T-helper 2 cell treated with Interferon-gamma antibody and Interleukin-4, amounts not matched to agents 5 μg/mL and 100 μg/mL, for 36 hours (primary cell): ENCODE data around the gene IFT43.
A peak's percentile ranks its signal among the peaks of the same experiment; 100 is the strongest.

ENCODE experiments used
- DNase-seq: peaks from one replicate; pipeline ENCODE4 v3.0.0; 2021; ENCODE audit warnings: low spot score
- H3K27ac Mint-ChIP-seq: one replicate; pipeline ENCODE4 v1.8.0; 2021; ENCODE audit warnings: mild to moderate bottlenecking, mixed read lengths
- H3K27me3 Mint-ChIP-seq: one replicate; pipeline ENCODE4 v1.8.0; 2021; ENCODE audit warnings: low read depth, mixed read lengths
- H3K36me3 Mint-ChIP-seq: one replicate; pipeline ENCODE4 v1.8.0; 2021; ENCODE audit warnings: low read depth, mixed read lengths
- H3K4me1 Mint-ChIP-seq: one replicate; pipeline ENCODE4 v1.8.0; 2021; ENCODE audit warnings: low read depth, mixed read lengths
- H3K4me3 Mint-ChIP-seq: one replicate; pipeline ENCODE4 v1.8.0; 2022; ENCODE audit warnings: mild to moderate bottlenecking, moderate library complexity, mixed read lengths
- H3K9me3 Mint-ChIP-seq: one replicate; pipeline ENCODE4 v1.8.0; 2021; ENCODE audit warnings: mixed read lengths

IFT43 gene

GRCh38 chr14:75972801-75973421, 12.7 kb upstream of the IFT43 start:
- Mint-ChIP-seq H3K27me3 (no peaks in the 10 kb centered on the region), H3K9me3 (no peaks in the 10 kb centered on the region), H3K27ac (no peak overlapping the region), H3K36me3 (no peaks in the 10 kb centered on the region), H3K4me1 (no peaks in the 10 kb centered on the region), H3K4me3 (no peak overlapping the region)
- no peak for DNase-seq

- no peaks in the 10 kb centered on the region for H3K36me3 Mint-ChIP-seq
- H3K4me3 Mint-ChIP-seq = no peak overlapping the region
- H3K9me3 Mint-ChIP-seq = no peaks in the 10 kb centered on the region
- H3K27me3 Mint-ChIP-seq = no peaks in the 10 kb centered on the region
- H3K27ac Mint-ChIP-seq = no peak overlapping the region
- DNase-seq = no peak
- peaks cover 15% of the 10 kb centered on the region for H3K4me1 Mint-ChIP-seq
Observed at GRCh38 chr14:75976826-75977581, 8.6 kb upstream of the IFT43 start.

- H3K4me1 Mint-ChIP-seq = peaks cover 15% of the 10 kb centered on the region
- H3K9me3 Mint-ChIP-seq = no peaks in the 10 kb centered on the region
- H3K4me3 Mint-ChIP-seq = no peak overlapping the region
- H3K36me3 Mint-ChIP-seq = no peaks in the 10 kb centered on the region
- peaks cover 2% of the 10 kb centered on the region for H3K27me3 Mint-ChIP-seq
- no peak overlapping the region for H3K27ac Mint-ChIP-seq
- no peak for DNase-seq
Observed at GRCh38 chr14:75977582-75977943, 8.0 kb upstream of the IFT43 start.

GRCh38 chr14:75978249-75978731, 7.3 kb upstream of the IFT43 start:
- no peak for DNase-seq
- Mint-ChIP-seq H3K27me3 (peaks cover 6% of the 10 kb centered on the region), H3K9me3 (no peaks in the 10 kb centered on the region), H3K4me3 (no peak overlapping the region), H3K4me1 (peaks cover 17% of the 10 kb centered on the region), H3K27ac (no peak overlapping the region), H3K36me3 (no peaks in the 10 kb centered on the region)

GRCh38 chr14:75979071-75979571, 6.4 kb upstream of the IFT43 start:
- peaks cover 17% of the 10 kb centered on the region for H3K4me1 Mint-ChIP-seq
- H3K27ac Mint-ChIP-seq = no peak overlapping the region
- no peaks in the 10 kb centered on the region for H3K9me3 Mint-ChIP-seq
- DNase-seq = no peak
- peaks cover 14% of the 10 kb centered on the region for H3K27me3 Mint-ChIP-seq
- no peaks in the 10 kb centered on the region for H3K36me3 Mint-ChIP-seq
- no peak overlapping the region for H3K4me3 Mint-ChIP-seq

- no peaks in the 10 kb centered on the region for H3K36me3 Mint-ChIP-seq
- no peak overlapping the region for H3K4me3 Mint-ChIP-seq
- peaks cover 20% of the 10 kb centered on the region for H3K27me3 Mint-ChIP-seq
- H3K27ac Mint-ChIP-seq = no peak overlapping the region
- peaks cover 17% of the 10 kb centered on the region for H3K4me1 Mint-ChIP-seq
- H3K9me3 Mint-ChIP-seq = no peaks in the 10 kb centered on the region
- no peak for DNase-seq
Observed at GRCh38 chr14:75979648-75980565, 5.7 kb upstream of the IFT43 start.

- no peaks in the 10 kb centered on the region for H3K9me3 Mint-ChIP-seq
- peak overlapping the region; percentile 54 for H3K27ac Mint-ChIP-seq
- H3K4me1 Mint-ChIP-seq = peaks cover 19% of the 10 kb centered on the region
- no peaks in the 10 kb centered on the region for H3K36me3 Mint-ChIP-seq
- H3K27me3 Mint-ChIP-seq = peaks cover 22% of the 10 kb centered on the region
- no peak for DNase-seq
- peak overlapping the region; percentile 85 for H3K4me3 Mint-ChIP-seq
Observed at GRCh38 chr14:75980856-75981255, 4.7 kb upstream of the IFT43 start.

GRCh38 chr14:75981426-75982265, 3.9 kb upstream of the IFT43 start, which contains the start of gene TGFB3:
TGFB3 (minus strand) TSS chr14:75981995; CDS start chr14:75980893, 1,102 bp downstream.
- Mint-ChIP-seq H3K27me3 (peaks cover 22% of the 10 kb centered on the region), H3K27ac (peak within 1 kb of the TSS; percentile 90), H3K9me3 (no peaks in the 10 kb centered on the region), H3K4me3 (peak within 1 kb of the TSS; percentile 85), H3K36me3 (no peaks in the 10 kb centered on the region), H3K4me1 (peaks cover 24% of the 10 kb centered on the region)
- DNase-seq = peak; percentile 37

- peak overlapping the region; percentile 85 for H3K4me3 Mint-ChIP-seq
- H3K9me3 Mint-ChIP-seq = no peaks in the 10 kb centered on the region
- peak overlapping the region; percentile 90 for H3K27ac Mint-ChIP-seq
- H3K36me3 Mint-ChIP-seq = no peaks in the 10 kb centered on the region
- DNase-seq = peak; percentile 77
- peaks cover 22% of the 10 kb centered on the region for H3K27me3 Mint-ChIP-seq
- H3K4me1 Mint-ChIP-seq = peaks cover 24% of the 10 kb centered on the region
Observed at GRCh38 chr14:75982266-75983018, 3.1 kb upstream of the IFT43 start.

- DNase-seq = no peak
- H3K9me3 Mint-ChIP-seq = no peaks in the 10 kb centered on the region
- peak overlapping the region; percentile 69 for H3K4me3 Mint-ChIP-seq
- H3K36me3 Mint-ChIP-seq = no peaks in the 10 kb centered on the region
- peaks cover 24% of the 10 kb centered on the region for H3K4me1 Mint-ChIP-seq
- H3K27me3 Mint-ChIP-seq = peaks cover 22% of the 10 kb centered on the region
- no peak overlapping the region for H3K27ac Mint-ChIP-seq
Observed at GRCh38 chr14:75983019-75983358, 2.6 kb upstream of the IFT43 start.

GRCh38 chr14:75984674-75985073, 889 bp upstream of the IFT43 start:
- no peak for DNase-seq
- no peaks in the 10 kb centered on the region for H3K36me3 Mint-ChIP-seq
- H3K27ac Mint-ChIP-seq = no peak overlapping the region
- peaks cover 18% of the 10 kb centered on the region for H3K4me1 Mint-ChIP-seq
- H3K27me3 Mint-ChIP-seq = peaks cover 22% of the 10 kb centered on the region
- no peaks in the 10 kb centered on the region for H3K9me3 Mint-ChIP-seq
- H3K4me3 Mint-ChIP-seq = peak overlapping the region; percentile 7

- Mint-ChIP-seq H3K27ac (no peak overlapping the region), H3K27me3 (peaks cover 22% of the 10 kb centered on the region), H3K36me3 (no peaks in the 10 kb centered on the region), H3K9me3 (no peaks in the 10 kb centered on the region), H3K4me3 (peak overlapping the region; percentile 78), H3K4me1 (peaks cover 12% of the 10 kb centered on the region)
- DNase-seq = no peak
Observed at GRCh38 chr14:75986439-75986765, 839 bp downstream of the IFT43 start.
